Body of pancreas (tissue), 4 donors: ENCODE data around the gene GP1BB.

Experiments used
- POLR2A ChIP-seq, 3 donors: fragments of 450-650 bp; IDR thresholded peaks; one replicate each; pipeline ENCODE4 v1.6.1; 2016; ENCODE audit warnings: antibody characterized with exemption in 3 of 3, mild to moderate bottlenecking in 2 of 3
- TF ChIP-seq, protein P1 (sequence below), 7 experiments: fragments of 450-650 bp in 4 of 7; fragments of 200-600 bp in 3 of 7; sonication (generic) in 3 of 7; IDR thresholded peaks; one replicate each; pipeline ENCODE4 v1.5.1; 2016 to 2019; ENCODE audit warnings: antibody characterized with exemption in 7 of 7

DNA sequence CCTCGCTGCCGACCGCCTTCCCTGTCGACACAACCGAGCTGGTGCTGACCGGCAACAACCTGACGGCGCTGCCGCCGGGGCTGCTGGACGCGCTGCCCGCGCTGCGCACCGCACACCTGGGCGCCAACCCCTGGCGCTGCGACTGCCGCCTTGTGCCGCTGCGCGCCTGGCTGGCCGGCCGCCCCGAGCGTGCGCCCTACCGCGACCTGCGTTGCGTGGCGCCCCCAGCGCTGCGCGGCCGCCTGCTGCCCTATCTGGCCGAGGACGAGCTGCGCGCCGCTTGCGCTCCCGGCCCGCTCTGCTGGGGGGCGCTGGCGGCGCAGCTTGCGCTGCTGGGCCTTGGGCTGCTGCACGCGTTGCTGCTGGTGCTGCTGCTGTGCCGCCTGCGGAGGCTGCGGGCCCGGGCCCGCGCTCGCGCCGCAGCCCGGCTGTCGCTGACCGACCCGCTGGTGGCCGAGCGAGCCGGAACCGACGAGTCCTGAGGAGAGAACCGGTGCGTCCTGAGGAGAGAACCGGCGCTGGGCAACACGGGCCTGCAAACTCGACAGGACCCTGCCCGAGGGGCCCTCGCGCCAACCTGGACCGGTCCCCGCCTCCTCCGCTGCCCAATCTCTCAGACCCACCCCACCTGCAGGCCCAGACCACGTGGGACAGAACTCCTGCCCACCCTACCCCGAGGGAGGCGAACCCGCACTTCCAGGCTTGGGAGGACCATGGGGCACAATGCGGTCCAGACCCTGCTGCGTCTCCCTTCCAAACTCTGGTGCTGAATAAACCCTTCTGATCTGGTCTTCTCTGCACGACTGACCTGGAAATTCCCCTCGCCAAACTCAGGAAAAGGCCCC is 866 bp downstream of the GP1BB start:
- TF ChIP-seq, protein P1, sequence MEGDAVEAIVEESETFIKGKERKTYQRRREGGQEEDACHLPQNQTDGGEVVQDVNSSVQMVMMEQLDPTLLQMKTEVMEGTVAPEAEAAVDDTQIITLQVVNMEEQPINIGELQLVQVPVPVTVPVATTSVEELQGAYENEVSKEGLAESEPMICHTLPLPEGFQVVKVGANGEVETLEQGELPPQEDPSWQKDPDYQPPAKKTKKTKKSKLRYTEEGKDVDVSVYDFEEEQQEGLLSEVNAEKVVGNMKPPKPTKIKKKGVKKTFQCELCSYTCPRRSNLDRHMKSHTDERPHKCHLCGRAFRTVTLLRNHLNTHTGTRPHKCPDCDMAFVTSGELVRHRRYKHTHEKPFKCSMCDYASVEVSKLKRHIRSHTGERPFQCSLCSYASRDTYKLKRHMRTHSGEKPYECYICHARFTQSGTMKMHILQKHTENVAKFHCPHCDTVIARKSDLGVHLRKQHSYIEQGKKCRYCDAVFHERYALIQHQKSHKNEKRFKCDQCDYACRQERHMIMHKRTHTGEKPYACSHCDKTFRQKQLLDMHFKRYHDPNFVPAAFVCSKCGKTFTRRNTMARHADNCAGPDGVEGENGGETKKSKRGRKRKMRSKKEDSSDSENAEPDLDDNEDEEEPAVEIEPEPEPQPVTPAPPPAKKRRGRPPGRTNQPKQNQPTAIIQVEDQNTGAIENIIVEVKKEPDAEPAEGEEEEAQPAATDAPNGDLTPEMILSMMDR (IDR thresholded peaks at IDR 0.05), result peak in 4 of 7 experiments; percentile 1 to 45 (median 16)
- TF ChIP-seq POLR2A (IDR thresholded peaks at IDR 0.05), result no peak
